ENCODE results near the gene MSH6.
"Not testable (repeated sequence)": the region's sequence is repeated elsewhere in the genome, so short reads cannot be mapped to it uniquely, and the experiment has no call there.

MSH6 gene

GRCh38 chr2:47838686-47839085 lies 55.7 kb downstream of the MSH6 start:
- TF ChIP-seq CTCF (IDR thresholded peaks at IDR 0.05; ENCODE audit: low read depth, low read length): no peak
- no peak overlapping the region for H3K4me3 ChIP-seq (ENCODE audit: low read depth, low read length)

- H3K4me3 ChIP-seq (ENCODE audit: low read depth, low read length): no peak overlapping the region
- TF ChIP-seq CTCF (IDR thresholded peaks at IDR 0.05; ENCODE audit: low read depth, low read length): no peak
These were observed 59.9 kb downstream of the MSH6 start for GRCh38 chr2:47842846-47843245.

- no peak for TF ChIP-seq CTCF (IDR thresholded peaks at IDR 0.05; ENCODE audit: low read depth, low read length)
- H3K4me3 ChIP-seq (ENCODE audit: low read depth, low read length): no peak overlapping the region
These were observed 60.5 kb downstream of the MSH6 start for GRCh38 chr2:47843407-47843806.

GRCh38 chr2:47844162-47844561 lies 61.2 kb downstream of the MSH6 start:
- no peak for TF ChIP-seq CTCF (IDR thresholded peaks at IDR 0.05; ENCODE audit: low read depth, low read length)
- no peak overlapping the region for H3K4me3 ChIP-seq (ENCODE audit: low read depth, low read length)

GRCh38 chr2:47849368-47849767 lies 66.4 kb downstream of the MSH6 start:
- TF ChIP-seq CTCF (IDR thresholded peaks at IDR 0.05; ENCODE audit: low read depth, low read length): no peak

GRCh38 chr2:47850198-47850597 lies 67.3 kb downstream of the MSH6 start:
- no peak for TF ChIP-seq CTCF (IDR thresholded peaks at IDR 0.05; ENCODE audit: low read depth, low read length)
- no peak overlapping the region for H3K4me3 ChIP-seq (ENCODE audit: low read depth, low read length)

More at GRCh38 chr2:47849368-47849767, 66.4 kb downstream of the MSH6 start:
- H3K4me3 ChIP-seq (ENCODE audit: low read depth, low read length): no peak overlapping the region

- H3K4me3 ChIP-seq (ENCODE audit: low read depth, low read length): not testable (repeated sequence)
These were observed 70.3 kb downstream of the MSH6 start for GRCh38 chr2:47853067-47853777.

All from WI38 (cell line).